HepG2 (cell line): ENCODE measurements around the gene ARID5B.

Experiments
- ELF1 ChIP-seq: sonication (generic); formaldehyde crosslinking; IDR thresholded peaks from 2 replicates; pipeline ENCODE4 v1.4.0; 2020; ENCODE audit warnings: missing genetic modification reagents
- MTA1 ChIP-seq: sonication (generic); formaldehyde crosslinking; IDR thresholded peaks from 2 replicates; pipeline ENCODE4 v1.4.0; 2020; ENCODE audit warnings: missing genetic modification reagents, mild to moderate bottlenecking, borderline replicate concordance
- POLR2AphosphoS5 ChIP-seq: IDR thresholded peaks from 2 replicates; pipeline ENCODE4 v1.6.1; 2012; ENCODE audit warnings: low read depth, low read length
- PTBP1 ChIP-seq: fragments of 200-400 bp; formaldehyde crosslinking; IDR thresholded peaks from 2 replicates; pipeline ENCODE4 v1.6.1; 2018; ENCODE audit warnings: low read length, low read depth; ENCODE audit not compliant: poor library complexity, severe bottlenecking
- RFX5 ChIP-seq: IDR thresholded peaks from 2 replicates; pipeline ENCODE4 v1.6.1; 2011; ENCODE audit warnings: low read depth, low read length, improper control_type of control experiment
- TAF1 ChIP-seq: sonication (generic); formaldehyde crosslinking; IDR thresholded peaks from 2 replicates; pipeline ENCODE4 v1.4.0; 2020; ENCODE audit warnings: missing genetic modification reagents
- TCF12 ChIP-seq, 2 experiments: fragments of 450-650 bp in 1 of 2; sonication (generic) in 1 of 2; formaldehyde crosslinking in 1 of 2; IDR thresholded peaks; 2 replicates each; pipeline versions ENCODE4 v1.6.1 to v1.8.0; 2017 to 2022; ENCODE audit warnings: antibody characterized with exemption in 1 of 2, mild to moderate bottlenecking in 1 of 2, missing genetic modification reagents in 1 of 2, moderate library complexity in 1 of 2
- ZNF709 ChIP-seq: sonication (generic); formaldehyde crosslinking; IDR thresholded peaks from 2 replicates; pipeline ENCODE4 v1.5.0; 2020; ENCODE audit warnings: mild to moderate bottlenecking, missing genetic modification reagents
- TF ChIP-seq, protein P1 (sequence below): sonication (generic); formaldehyde crosslinking; IDR thresholded peaks from 2 replicates; pipeline ENCODE4 v1.5.0; 2020; ENCODE audit warnings: mild to moderate bottlenecking, missing genetic modification reagents, moderate library complexity

DNA sequence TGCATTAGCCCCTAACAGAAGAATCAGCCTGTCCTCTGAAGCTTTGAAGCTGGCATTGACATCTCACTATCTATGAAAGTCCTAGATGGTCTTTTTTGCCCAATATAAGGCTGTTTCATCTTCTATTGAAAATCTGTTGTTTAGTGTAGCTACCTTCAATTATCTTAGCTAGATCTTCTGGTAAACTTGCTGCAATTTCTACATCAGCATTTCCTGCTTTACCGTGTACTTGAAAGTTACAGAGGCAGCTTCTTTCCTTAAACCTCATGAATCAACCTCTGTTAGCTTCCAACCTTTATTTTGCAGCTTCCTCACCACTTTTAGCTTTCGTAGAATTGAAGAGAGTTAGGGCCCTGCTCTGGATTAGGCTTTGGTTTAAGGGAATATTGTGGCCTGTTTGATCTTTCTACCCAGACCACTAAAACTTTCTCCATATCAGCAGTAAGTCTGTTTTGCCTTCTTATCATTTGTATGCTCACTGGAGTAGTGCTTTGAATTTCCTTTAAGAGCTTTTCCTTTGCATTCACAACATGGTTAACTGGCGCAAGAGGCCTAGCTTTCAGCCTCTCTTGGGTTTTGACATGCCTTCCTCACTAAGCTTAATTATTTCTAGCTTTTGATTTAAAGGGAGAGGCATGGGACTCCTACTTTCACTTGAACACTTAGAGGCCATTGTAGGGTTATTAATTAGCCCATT is 32.5 kb downstream of the ARID5B start:
- TF ChIP-seq, protein P1, sequence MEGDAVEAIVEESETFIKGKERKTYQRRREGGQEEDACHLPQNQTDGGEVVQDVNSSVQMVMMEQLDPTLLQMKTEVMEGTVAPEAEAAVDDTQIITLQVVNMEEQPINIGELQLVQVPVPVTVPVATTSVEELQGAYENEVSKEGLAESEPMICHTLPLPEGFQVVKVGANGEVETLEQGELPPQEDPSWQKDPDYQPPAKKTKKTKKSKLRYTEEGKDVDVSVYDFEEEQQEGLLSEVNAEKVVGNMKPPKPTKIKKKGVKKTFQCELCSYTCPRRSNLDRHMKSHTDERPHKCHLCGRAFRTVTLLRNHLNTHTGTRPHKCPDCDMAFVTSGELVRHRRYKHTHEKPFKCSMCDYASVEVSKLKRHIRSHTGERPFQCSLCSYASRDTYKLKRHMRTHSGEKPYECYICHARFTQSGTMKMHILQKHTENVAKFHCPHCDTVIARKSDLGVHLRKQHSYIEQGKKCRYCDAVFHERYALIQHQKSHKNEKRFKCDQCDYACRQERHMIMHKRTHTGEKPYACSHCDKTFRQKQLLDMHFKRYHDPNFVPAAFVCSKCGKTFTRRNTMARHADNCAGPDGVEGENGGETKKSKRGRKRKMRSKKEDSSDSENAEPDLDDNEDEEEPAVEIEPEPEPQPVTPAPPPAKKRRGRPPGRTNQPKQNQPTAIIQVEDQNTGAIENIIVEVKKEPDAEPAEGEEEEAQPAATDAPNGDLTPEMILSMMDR (CRISPR knock-in tag), result no peak
- TF ChIP-seq TCF12 (IDR thresholded peaks at IDR 0.05) (no peak), TCF12 (CRISPR knock-in tag; IDR thresholded peaks at IDR 0.05) (no peak), POLR2AphosphoS5 (no peak), ELF1 (CRISPR knock-in tag) (no peak), ZNF709 (CRISPR knock-in tag) (no peak), PTBP1 (no peak), TAF1 (no peak), RFX5 (no peak), MTA1 (no peak)
